ENCODE results near the gene CBFA2T3. TPM values are rescaled to one million over a fixed set of nuclear protein-coding genes. Genes with fewer than 3 reads are reported as not detected.

CBFA2T3 gene
- total RNA-seq (2021) = 2.8 and 2.9 TPM in 2 replicates
- long read RNA-seq, partial matches to known transcripts = 0 of 1 reads
- long read RNA-seq, other reads (novel, unspliced or antisense) = 1 of 1 reads

- Histone ChIP-seq H3K79me1 (ENCODE audit: insufficient read depth, low read depth, low read length, poor library complexity, severe bottlenecking) (no peaks in the 10 kb centered on the region), H4K8ac (replicated peaks; ENCODE audit: insufficient read length, low read depth, low read length) (no peak within 1 kb of the TSS), H3K23me2 (ENCODE audit: insufficient read length, low read depth, low read length, poor library complexity, severe bottlenecking) (no peaks in the 10 kb centered on the region), H2BK20ac (ENCODE audit: low read depth, low read length, poor library complexity, severe bottlenecking) (no peak within 1 kb of the TSS), H2BK120ac (ENCODE audit: low read depth, low read length, poor library complexity, severe bottlenecking) (no peak within 1 kb of the TSS), H4K5ac (ENCODE audit: insufficient read length, low read depth, low read length) (no peak within 1 kb of the TSS), H3K56ac (ENCODE audit: insufficient read length, low read depth, low read length) (no peak within 1 kb of the TSS), H3K4me1 (ENCODE audit: insufficient read depth, low read length) (no peaks in the 10 kb centered on the region), H2AK5ac (ENCODE audit: insufficient read length, low read length) (no peak within 1 kb of the TSS), H2BK5ac (ENCODE audit: insufficient read length, low read length) (no peak within 1 kb of the TSS), H3K23ac (ENCODE audit: insufficient read length, low read depth, low read length) (no peak within 1 kb of the TSS), H3K18ac (ENCODE audit: insufficient read length, low read depth, low read length) (no peak within 1 kb of the TSS), H3K27me3 (ENCODE audit: insufficient read depth, low read length) (no peaks in the 10 kb centered on the region), H3K79me2 (ENCODE audit: insufficient read depth, low read length) (no peaks in the 10 kb centered on the region), H3K4me2 (ENCODE audit: insufficient read depth, insufficient read length, low read length) (no peak within 1 kb of the TSS), H3K9ac (ENCODE audit: extremely low read depth, insufficient read length, low read length) (no peak within 1 kb of the TSS), H3K9me3 (ENCODE audit: control insufficient read depth, low read depth, low read length) (no peaks in the 10 kb centered on the region), H3K27ac (ENCODE audit: insufficient read length, low read depth, low read length) (no peak within 1 kb of the TSS), H4K20me1 (ENCODE audit: control insufficient read depth, insufficient read depth, insufficient read length) (no peaks in the 10 kb centered on the region), H2BK15ac (ENCODE audit: low read depth, low read length) (no peak within 1 kb of the TSS), H4K91ac (ENCODE audit: insufficient read length, low read depth, low read length) (no peak within 1 kb of the TSS), H3K4ac (ENCODE audit: low read depth, low read length) (no peak within 1 kb of the TSS), H3K14ac (ENCODE audit: insufficient read depth, low read length) (no peak within 1 kb of the TSS), H2BK12ac (ENCODE audit: insufficient read length, low read depth, low read length) (no peak within 1 kb of the TSS), H3T11ph (ENCODE audit: low read length) (no peak within 1 kb of the TSS), H2AFZ (ENCODE audit: low read length) (no peak within 1 kb of the TSS)
- H3K27me3 Mint-ChIP-seq (ENCODE audit: low read depth) = peaks cover 3% of the 10 kb centered on the region; the same call in 1 of the 2 replicates
- DNase-seq = no peak
- TF ChIP-seq CTCF (conservative IDR thresholded peaks at IDR 0.05) = no peak
- H3K4me3 Mint-ChIP-seq = no peak within 1 kb of the TSS
- H3K27ac Mint-ChIP-seq = 0 out of 7 replicates have a peak within 1 kb of the TSS, but pooled peaks of 1 of the 3 experiments have one; percentile 59
- no peaks in the 10 kb centered on the region for H3K36me3 Mint-ChIP-seq (ENCODE audit: insufficient read depth in 1 of 3, low read depth in 3 of 3)
- H3K9me3 Mint-ChIP-seq = no peaks in the 10 kb centered on the region
- no CpG with 5 or more reads among the region's 32 CpGs for WGBS (ENCODE audit: extremely low coverage, insufficient read length, low lambda C conversion rate)
- peaks cover 0 to 10% of the 10 kb centered on the region in 2 experiments; a peak in 1 of 4 replicates for H3K4me1 Mint-ChIP-seq
These were observed at the start of gene CBFA2T3 for GRCh38 chr16:88977018-88977811. TSS of gene CBFA2T3 (minus strand) at chr16:88977207. CDS start at chr16:88976807, 400 bp downstream.

Data from H9 (cell line).